Type B pancreatic cell (in vitro differentiated cells): Measurements from ENCODE around the gene TBKBP1. TPM values are rescaled to one million over a fixed set of nuclear protein-coding genes. Genes with fewer than 3 reads are reported as not detected.

Experiments
- DNase-seq: peaks from one replicate; pipeline ENCODE4 v3.0.0; 2021; ENCODE audit warnings: mixed read lengths; ENCODE audit not compliant: unreplicated experiment; ENCODE audit errors: extremely low spot score
- H3K27ac Mint-ChIP-seq: 2 replicates; pipeline ENCODE4 v1.8.0; 2021; ENCODE audit warnings: mild to moderate bottlenecking, mixed read lengths
- H3K27me3 Mint-ChIP-seq: 2 replicates; pipeline ENCODE4 v1.8.0; 2021; ENCODE audit warnings: mixed read lengths
- H3K36me3 Mint-ChIP-seq: 2 replicates; pipeline ENCODE4 v1.8.0; 2021; ENCODE audit warnings: mixed read lengths
- H3K4me1 Mint-ChIP-seq: one replicate; pipeline ENCODE4 v1.8.0; 2021; ENCODE audit warnings: mixed read lengths; ENCODE audit not compliant: unreplicated experiment
- H3K4me3 Mint-ChIP-seq: 2 replicates; pipeline ENCODE4 v1.8.0; 2021; ENCODE audit warnings: mild to moderate bottlenecking, mixed read lengths
- H3K9me3 Mint-ChIP-seq: 2 replicates; pipeline ENCODE4 v1.8.0; 2021; ENCODE audit warnings: mixed read lengths
- total RNA-seq: library from RNA; stranded (reverse); gene quantifications from 2 replicates; pipeline ENCODE4 v1.2.1, GENCODE V29; 2021; ENCODE audit warnings: low replicate concordance
- TF ChIP-seq, protein P1 (sequence below): fragments of 200-600 bp; sonication (generic); conservative IDR thresholded peaks from 2 replicates; pipeline ENCODE4 v1.5.0; 2021; ENCODE audit warnings: antibody characterized with exemption, mild to moderate bottlenecking

TBKBP1 gene
- total RNA-seq, 1 donor from 2014 or later = 19.7 TPM

DNA sequence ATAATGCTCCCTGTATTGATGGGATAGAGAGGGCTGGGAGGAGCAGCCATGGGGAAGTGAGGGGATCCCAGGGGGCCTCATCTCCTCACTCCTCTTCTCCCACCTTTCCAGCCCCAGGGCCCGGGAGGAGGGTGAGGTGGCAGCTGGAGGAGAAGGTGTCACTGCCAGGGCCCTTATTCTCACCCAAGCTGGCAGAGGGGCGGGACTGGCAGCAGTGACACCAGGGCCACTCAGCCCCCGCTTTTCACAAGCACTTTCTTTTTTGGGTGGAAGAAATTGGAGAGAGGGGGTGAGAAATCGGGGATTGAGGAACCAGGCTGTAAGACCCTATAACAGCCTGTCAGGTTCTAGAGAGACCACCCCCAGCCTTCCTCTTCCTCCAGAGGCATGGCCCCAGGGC, 36.7 kb downstream of the TBKBP1 start:
- Mint-ChIP-seq H3K4me3 (no peak overlapping the region), H3K36me3 (no peaks in the 10 kb centered on the region), H3K27me3 (peaks cover 88% of the 10 kb centered on the region), H3K9me3 (no peaks in the 10 kb centered on the region), H3K4me1 (peaks cover 13% of the 10 kb centered on the region), H3K27ac (no peak overlapping the region)
- TF ChIP-seq, protein P1, sequence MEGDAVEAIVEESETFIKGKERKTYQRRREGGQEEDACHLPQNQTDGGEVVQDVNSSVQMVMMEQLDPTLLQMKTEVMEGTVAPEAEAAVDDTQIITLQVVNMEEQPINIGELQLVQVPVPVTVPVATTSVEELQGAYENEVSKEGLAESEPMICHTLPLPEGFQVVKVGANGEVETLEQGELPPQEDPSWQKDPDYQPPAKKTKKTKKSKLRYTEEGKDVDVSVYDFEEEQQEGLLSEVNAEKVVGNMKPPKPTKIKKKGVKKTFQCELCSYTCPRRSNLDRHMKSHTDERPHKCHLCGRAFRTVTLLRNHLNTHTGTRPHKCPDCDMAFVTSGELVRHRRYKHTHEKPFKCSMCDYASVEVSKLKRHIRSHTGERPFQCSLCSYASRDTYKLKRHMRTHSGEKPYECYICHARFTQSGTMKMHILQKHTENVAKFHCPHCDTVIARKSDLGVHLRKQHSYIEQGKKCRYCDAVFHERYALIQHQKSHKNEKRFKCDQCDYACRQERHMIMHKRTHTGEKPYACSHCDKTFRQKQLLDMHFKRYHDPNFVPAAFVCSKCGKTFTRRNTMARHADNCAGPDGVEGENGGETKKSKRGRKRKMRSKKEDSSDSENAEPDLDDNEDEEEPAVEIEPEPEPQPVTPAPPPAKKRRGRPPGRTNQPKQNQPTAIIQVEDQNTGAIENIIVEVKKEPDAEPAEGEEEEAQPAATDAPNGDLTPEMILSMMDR = no peak
- DNase-seq = no peak

DNA sequence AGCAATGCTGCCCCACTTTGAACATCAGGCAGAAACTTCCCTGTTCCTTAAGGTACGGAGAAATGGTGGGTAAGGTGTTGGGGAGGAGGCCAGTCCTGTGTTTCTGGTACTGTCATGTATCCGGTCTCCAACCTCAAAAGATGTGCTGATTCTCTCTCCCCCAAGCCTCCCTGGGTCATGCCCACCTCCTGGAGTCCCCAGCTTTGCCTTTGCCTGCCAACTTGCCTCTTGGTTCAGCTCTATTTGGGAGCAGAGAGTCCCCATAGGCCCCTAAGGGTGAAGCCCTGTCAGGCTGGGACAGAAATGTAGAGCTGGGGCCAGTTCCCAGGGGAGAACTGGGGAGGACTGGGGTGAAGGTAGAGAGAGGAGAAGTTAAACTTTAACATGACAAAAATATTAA, 37.4 kb downstream of the TBKBP1 start:
- Mint-ChIP-seq H3K27me3 (peaks cover 88% of the 10 kb centered on the region), H3K9me3 (no peaks in the 10 kb centered on the region), H3K27ac (no peak overlapping the region), H3K4me1 (peaks cover 13% of the 10 kb centered on the region), H3K4me3 (no peak overlapping the region), H3K36me3 (no peaks in the 10 kb centered on the region)
- no peak for DNase-seq
- TF ChIP-seq, protein P1 = no peak

DNA sequence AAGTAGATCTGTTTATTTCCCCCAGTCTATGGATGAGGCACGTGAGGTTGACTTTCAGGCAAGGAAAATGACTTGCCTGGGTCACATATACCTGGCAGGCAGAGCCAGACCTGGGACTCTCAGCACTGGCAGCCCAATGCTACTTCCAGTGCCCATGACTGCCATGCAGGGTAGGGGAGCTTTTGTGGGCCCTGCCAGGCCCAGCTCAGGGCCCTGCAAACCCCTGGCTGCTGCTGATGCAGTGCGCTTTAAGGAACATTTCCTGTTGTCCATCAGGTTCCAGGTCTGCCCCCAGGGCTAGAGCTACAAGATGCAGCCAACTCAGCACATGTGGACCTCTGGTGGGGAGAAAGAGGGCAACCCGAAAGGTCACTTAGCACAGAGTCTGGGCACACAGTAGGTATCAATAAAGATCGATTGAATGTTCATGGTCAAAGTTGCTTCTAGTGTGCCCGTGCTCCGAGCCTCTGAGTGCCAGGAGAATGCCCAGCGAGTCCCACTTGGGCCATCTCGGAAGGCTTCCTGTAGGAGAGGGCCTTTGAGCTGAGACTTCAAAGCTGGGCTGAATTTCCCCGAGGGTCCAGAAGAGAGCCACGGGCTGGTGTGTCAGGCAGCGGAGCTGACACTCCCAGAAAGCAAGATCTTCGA, 38.6 kb downstream of the TBKBP1 start:
- Mint-ChIP-seq H3K4me3 (peak overlapping the region; percentile 76), H3K36me3 (no peaks in the 10 kb centered on the region), H3K4me1 (peaks cover 10% of the 10 kb centered on the region), H3K9me3 (no peaks in the 10 kb centered on the region), H3K27me3 (peaks cover 91% of the 10 kb centered on the region), H3K27ac (no peak overlapping the region)
- no peak for DNase-seq
- TF ChIP-seq, protein P1 = no peak

DNA sequence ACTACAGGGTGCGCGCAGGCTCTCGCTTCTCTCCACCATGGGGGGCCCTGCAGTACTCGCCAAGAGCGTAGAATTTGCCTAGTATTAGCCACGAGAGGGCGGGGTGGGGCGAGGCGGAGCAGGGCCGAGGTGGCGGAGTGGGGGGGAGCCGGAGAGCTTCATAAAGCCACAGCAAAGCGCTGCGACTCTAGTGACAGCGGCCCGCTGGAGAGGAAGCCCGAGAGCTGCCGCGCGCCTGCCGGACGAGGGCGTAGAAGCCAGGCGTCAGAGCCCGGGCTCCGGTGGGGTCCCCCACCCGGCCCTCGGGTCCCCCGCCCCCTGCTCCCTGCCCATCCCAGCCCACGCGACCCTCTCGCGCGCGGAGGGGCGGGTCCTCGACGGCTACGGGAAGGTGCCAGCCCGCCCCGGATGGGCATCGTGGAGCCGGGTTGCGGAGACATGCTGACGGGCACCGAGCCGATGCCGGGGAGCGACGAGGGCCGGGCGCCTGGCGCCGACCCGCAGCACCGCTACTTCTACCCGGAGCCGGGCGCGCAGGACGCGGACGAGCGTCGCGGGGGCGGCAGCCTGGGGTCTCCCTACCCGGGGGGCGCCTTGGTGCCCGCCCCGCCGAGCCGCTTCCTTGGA, 39.2 kb downstream of the TBKBP1 start, which contains the start of gene TBX21:
Gene TBX21 (plus strand): TSS at position 190 of the 627 bp plus-strand sequence. CDS start 219 bp downstream, at position 409.
- H3K27me3 Mint-ChIP-seq = peaks cover 89% of the 10 kb centered on the region
- H3K27ac Mint-ChIP-seq = peak within 1 kb of the TSS; percentile 16
- TF ChIP-seq, protein P1 = peak; percentile 56
- H3K4me1 Mint-ChIP-seq = peaks cover 10% of the 10 kb centered on the region
- no peak for DNase-seq
- no peaks in the 10 kb centered on the region for H3K36me3 Mint-ChIP-seq
- no peaks in the 10 kb centered on the region for H3K9me3 Mint-ChIP-seq
- H3K4me3 Mint-ChIP-seq = peak within 1 kb of the TSS; percentile 76

DNA sequence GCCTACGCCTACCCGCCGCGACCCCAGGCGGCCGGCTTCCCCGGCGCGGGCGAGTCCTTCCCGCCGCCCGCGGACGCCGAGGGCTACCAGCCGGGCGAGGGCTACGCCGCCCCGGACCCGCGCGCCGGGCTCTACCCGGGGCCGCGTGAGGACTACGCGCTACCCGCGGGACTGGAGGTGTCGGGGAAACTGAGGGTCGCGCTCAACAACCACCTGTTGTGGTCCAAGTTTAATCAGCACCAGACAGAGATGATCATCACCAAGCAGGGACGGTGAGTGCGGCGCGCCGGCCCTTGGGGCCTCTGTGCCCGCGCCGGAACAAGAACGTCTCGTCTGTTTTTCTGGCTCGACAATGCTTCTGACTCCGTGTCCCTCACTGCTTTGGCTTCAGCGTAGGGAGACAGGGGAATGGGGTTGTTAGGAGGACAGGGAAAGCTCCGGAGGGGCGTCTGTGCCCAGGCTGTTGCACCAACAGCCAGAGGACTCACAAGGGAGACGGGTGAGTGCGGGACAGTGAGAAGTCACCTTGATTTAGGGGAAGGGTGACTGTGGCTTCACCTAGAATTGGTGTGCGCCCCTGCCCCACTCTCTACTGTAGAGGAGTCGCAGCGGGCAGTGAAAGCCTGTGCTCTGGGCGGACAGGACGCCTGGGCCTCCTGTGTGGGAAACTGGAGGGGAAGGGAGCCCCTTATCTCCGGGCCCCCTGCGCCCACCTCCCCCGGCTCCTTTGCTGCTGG, 39.9 kb downstream of the TBKBP1 start:
- Mint-ChIP-seq H3K27me3 (peaks cover 86% of the 10 kb centered on the region), H3K27ac (peak overlapping the region; percentile 16), H3K4me1 (peaks cover 10% of the 10 kb centered on the region), H3K36me3 (no peaks in the 10 kb centered on the region), H3K9me3 (no peaks in the 10 kb centered on the region), H3K4me3 (peak overlapping the region; percentile 76)
- DNase-seq = no peak
- TF ChIP-seq, protein P1 = no peak
